ENCODE measurements around the gene PLCL1. TPM values are rescaled to one million over a fixed set of nuclear protein-coding genes. Genes with fewer than 3 reads are reported as not detected.
"Not testable (repeated sequence)": the region's sequence is repeated elsewhere in the genome, so short reads cannot be mapped to it uniquely, and the experiment has no call there.

Gene PLCL1
- polyA plus RNA-seq, 1 experiment = 0.09 TPM

DNA sequence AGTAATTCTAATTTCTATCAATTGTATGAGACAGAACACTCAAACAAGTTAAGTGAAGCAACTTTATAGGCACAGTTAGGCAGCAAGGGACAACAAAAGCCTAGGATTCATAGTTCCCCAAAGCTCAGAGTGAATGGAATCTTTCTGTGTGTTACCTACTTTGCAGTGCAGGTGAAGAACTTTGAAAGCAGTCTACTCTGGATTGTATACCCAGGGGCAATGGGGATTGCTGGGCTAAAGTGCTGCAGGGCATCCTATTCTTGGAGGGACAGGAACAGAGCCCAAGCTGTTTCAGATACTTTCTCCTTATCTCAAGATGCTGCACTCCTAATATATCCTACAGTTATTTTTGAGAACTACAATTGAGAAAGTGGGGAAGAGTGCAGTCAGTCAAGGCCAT is 207.6 kb downstream of the PLCL1 start:
- Histone ChIP-seq H3K36me3 (ENCODE audit: control insufficient read depth, insufficient read depth, low read length) (no peaks in the 10 kb centered on the region), H3K4me3 (ENCODE audit: low read depth, low read length) (no peak overlapping the region), H3K27me3 (ENCODE audit: control insufficient read depth, insufficient read depth, low read length) (no peaks in the 10 kb centered on the region)
- no peak for TF ChIP-seq CTCF (IDR thresholded peaks at IDR 0.05; ENCODE audit: insufficient read depth, low read depth, low read length)
- DNase-seq (ENCODE audit: low read depth) = no peak
- ChIA-PET POLR2A (no interaction called here), CTCF (no interaction called here)

DNA sequence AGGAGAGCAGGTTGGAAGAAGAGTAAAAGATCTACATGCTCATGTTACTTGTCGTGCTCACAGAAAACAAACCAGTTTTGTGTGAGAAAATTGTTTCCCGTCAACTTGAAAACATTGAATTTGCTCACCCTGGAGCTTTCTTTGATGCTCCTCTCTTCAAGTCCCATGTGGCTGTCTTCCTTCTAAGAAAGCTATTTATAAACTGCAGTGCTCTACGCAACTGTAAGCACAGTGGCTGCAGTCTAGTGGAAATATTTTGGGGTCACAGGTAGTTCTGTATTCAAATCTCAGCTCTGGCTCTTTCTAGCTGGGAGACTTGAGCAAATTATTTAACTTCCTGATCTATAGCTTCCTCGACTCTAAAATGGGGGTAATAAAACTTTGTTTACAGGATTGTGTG is 211.8 kb downstream of the PLCL1 start:
- ChIA-PET POLR2A (no interaction called here), CTCF (no interaction called here)
- no peak for TF ChIP-seq CTCF (IDR thresholded peaks at IDR 0.05; ENCODE audit: insufficient read depth, low read depth, low read length)
- no peak for DNase-seq (ENCODE audit: low read depth)
- Histone ChIP-seq H3K36me3 (ENCODE audit: control insufficient read depth, insufficient read depth, low read length) (no peaks in the 10 kb centered on the region), H3K4me3 (ENCODE audit: low read depth, low read length) (no peak overlapping the region), H3K27me3 (ENCODE audit: control insufficient read depth, insufficient read depth, low read length) (no peaks in the 10 kb centered on the region)

DNA sequence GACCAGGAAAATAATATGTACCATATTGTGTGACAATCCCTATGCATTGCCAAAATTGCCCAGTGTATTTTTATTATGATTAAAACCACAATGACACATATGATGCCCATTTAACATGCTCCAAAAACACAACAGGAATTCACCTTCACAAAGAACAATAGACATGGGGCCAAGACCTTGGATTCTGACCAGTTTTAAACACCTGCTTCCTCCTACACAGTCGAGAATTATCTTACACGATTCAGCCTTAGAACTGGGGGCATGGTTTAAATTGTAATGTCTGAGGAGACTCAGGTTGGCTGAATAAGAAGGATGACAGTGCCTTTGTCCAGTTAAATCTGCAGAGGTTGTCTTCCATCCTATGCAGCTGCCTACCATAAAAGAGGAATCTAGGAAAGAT is 212.7 kb downstream of the PLCL1 start:
- POLR2A ChIA-PET = no interaction called here
- no peak for TF ChIP-seq CTCF (IDR thresholded peaks at IDR 0.05; ENCODE audit: insufficient read depth, low read depth, low read length)
- Histone ChIP-seq H3K36me3 (ENCODE audit: control insufficient read depth, insufficient read depth, low read length) (no peaks in the 10 kb centered on the region), H3K27me3 (ENCODE audit: control insufficient read depth, insufficient read depth, low read length) (no peaks in the 10 kb centered on the region), H3K4me3 (ENCODE audit: low read depth, low read length) (no peak overlapping the region)
- DNase-seq (ENCODE audit: low read depth) = no peak
- CTCF ChIA-PET = no interaction called here

DNA sequence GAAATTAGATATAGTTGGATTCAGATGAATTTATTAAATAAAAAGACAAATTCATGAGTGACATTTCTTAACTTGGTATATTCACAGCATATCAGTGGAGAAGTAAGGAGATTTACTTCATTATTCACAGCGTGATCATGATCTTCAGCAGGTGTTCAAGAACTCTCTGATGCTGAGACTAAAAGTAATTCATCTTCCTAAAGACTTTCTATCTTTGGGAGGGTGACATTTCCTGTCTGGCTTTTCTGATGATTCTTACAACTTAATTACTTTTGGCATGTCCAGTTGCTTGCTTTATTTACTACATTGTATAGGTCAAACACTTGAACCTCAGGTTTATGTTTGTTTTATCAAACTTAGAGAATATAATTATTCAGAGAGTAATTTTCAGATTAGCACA is 224.6 kb downstream of the PLCL1 start:
- TF ChIP-seq CTCF (IDR thresholded peaks at IDR 0.05; ENCODE audit: insufficient read depth, low read depth, low read length) = no peak
- ChIA-PET CTCF (no interaction called here), POLR2A (no interaction called here)
- Histone ChIP-seq H3K27me3 (ENCODE audit: control insufficient read depth, insufficient read depth, low read length) (no peaks in the 10 kb centered on the region), H3K4me3 (ENCODE audit: low read depth, low read length) (no peak overlapping the region), H3K36me3 (ENCODE audit: control insufficient read depth, insufficient read depth, low read length) (no peaks in the 10 kb centered on the region)
- no peak for DNase-seq (ENCODE audit: low read depth)

DNA sequence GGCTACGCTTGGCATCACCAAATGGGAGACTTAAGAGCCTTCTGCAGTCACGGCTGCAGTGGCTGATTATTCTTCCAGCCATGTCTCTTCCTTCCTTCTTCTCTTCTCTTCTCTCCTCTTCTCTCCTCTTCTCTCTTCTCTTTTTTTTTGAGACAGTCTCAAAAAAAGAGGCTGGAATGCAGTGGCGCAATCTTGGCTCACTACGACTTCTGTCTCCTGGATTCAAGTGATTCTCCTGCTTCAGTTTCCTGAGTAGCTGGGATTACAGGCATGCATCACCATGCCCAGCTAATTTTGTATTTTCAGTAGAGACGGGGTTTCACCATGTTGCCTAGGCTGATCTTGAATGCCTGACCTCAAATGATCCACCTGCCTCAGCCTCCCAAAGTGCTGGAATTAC is 225.2 kb downstream of the PLCL1 start:
- H3K36me3 ChIP-seq (ENCODE audit: control insufficient read depth, insufficient read depth, low read length); H3K4me3 ChIP-seq (ENCODE audit: low read depth, low read length); H3K27me3 ChIP-seq (ENCODE audit: control insufficient read depth, insufficient read depth, low read length); DNase-seq (ENCODE audit: low read depth); CTCF ChIA-PET; POLR2A ChIA-PET: not testable (repeated sequence)

DNA sequence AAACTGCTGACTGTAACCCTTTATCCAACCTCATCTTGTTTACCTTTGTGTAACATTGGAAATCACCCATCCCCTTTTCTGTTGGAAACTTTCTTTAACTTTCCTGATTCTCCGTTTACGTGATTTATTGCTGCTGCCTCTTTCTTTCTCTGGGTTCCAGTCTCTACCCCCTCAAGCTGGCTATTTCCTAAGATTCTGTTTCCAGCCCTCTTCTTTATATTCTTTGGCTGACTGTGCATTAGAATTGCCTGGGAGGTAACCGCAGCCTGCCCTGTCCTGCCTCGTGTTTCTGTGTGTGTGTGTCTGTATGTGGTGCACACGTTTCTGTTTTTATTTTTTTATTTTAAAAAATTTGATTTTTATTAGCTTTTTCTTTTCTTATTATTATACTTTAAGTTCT is 229.2 kb downstream of the PLCL1 start:
- TF ChIP-seq CTCF (IDR thresholded peaks at IDR 0.05; ENCODE audit: insufficient read depth, low read depth, low read length) = no peak
- H3K4me3 ChIP-seq (ENCODE audit: low read depth, low read length) = no peak overlapping the region
- CTCF ChIA-PET = interaction anchor here (0.6 kb wide), 1 partner anchor 96 kb away, joined by 3 read pairs; no protein-coding TSS in a partner anchor
- POLR2A ChIA-PET = no interaction called here
- DNase-seq (ENCODE audit: low read depth) = no peak
- no peaks in the 10 kb centered on the region for H3K27me3 ChIP-seq (ENCODE audit: control insufficient read depth, insufficient read depth, low read length)
- no peaks in the 10 kb centered on the region for H3K36me3 ChIP-seq (ENCODE audit: control insufficient read depth, insufficient read depth, low read length)
